Aorta (tissue), 5 donors: ENCODE measurements around the gene YWHAE. TPM values are rescaled to one million over a fixed set of nuclear protein-coding genes. Genes with fewer than 3 reads are reported as not detected.

Experiments used
- ATAC-seq: fragments of 200-7000 bp; cut with Tn5 transposase; one replicate; pipeline ENCODE4 v1.9.1; 2022; ENCODE audit warnings: moderate library complexity; ENCODE audit not compliant: low FRiP score
- DNase-seq, 2 donors: peaks; one replicate each; pipeline ENCODE4 v3.0.0-alpha.2; 2020
- H3K27ac ChIP-seq, 2 donors: one replicate each; pipeline ENCODE4 v1.5.1; 2013; ENCODE audit warnings: low read length in 2 of 2, mild to moderate bottlenecking in 2 of 2, moderate library complexity in 2 of 2, control low read depth in 1 of 2, inconsistent platforms in 1 of 2, low read depth in 1 of 2
- H3K27me3 ChIP-seq, 2 donors: one replicate each; pipeline ENCODE4 v1.6.1; 2013; ENCODE audit warnings: control low read depth in 1 of 2, low read length in 1 of 2, mild to moderate bottlenecking in 1 of 2, moderate library complexity in 1 of 2; ENCODE audit not compliant: insufficient read depth in 2 of 2, control insufficient read depth in 1 of 2
- H3K36me3 ChIP-seq, 2 donors: one replicate each; pipeline ENCODE4 v1.6.1; 2013; ENCODE audit warnings: control low read depth in 1 of 2, low read length in 1 of 2, mild to moderate bottlenecking in 1 of 2; ENCODE audit not compliant: insufficient read depth in 2 of 2, control insufficient read depth in 1 of 2
- H3K4me1 ChIP-seq, 2 donors: one replicate each; pipeline ENCODE4 v1.6.1; 2013; ENCODE audit warnings: low read length in 2 of 2, control low read depth in 1 of 2, mild to moderate bottlenecking in 1 of 2, moderate library complexity in 1 of 2; ENCODE audit not compliant: insufficient read depth in 2 of 2, control insufficient read depth in 1 of 2
- H3K4me3 ChIP-seq, 2 donors: one replicate each; pipeline ENCODE4 v1.5.1; 2013; ENCODE audit warnings: low read length in 2 of 2, control low read depth in 1 of 2, mild to moderate bottlenecking in 1 of 2
- H3K9me3 ChIP-seq: one replicate; pipeline ENCODE4 v1.6.1; 2013; ENCODE audit warnings: mild to moderate bottlenecking, low read length; ENCODE audit not compliant: control insufficient read depth
- WGBS, 2 donors: extraction: QIAGEN DNeasy Blood & Tissue Kit; methylation state at CpG; one replicate each; pipeline ENCODE4 v1.1.7; 2013; 5-methylcytosine and 5-hydroxymethylcytosine counted together
- intact Hi-C, 2 donors: fragments of 100-400 bp; cut with DNase I; formaldehyde crosslinking; loops; one replicate each; pipeline versions ENCODE4 v1.14.2 to v1.15.0; 2022
- polyA plus RNA-seq, 2 donors: library from polyadenylated mRNA; stranded (reverse); fragments of 200-250 nt; gene quantifications; one replicate each; pipeline ENCODE4 v1.2.3, GENCODE V29; 2013
- total RNA-seq, 2 donors: library from RNA; stranded (reverse); fragmentation: NEBNext Ultra II Directional; extraction: Animal tissue kit (Norgen Biotek cat#: 25700); gene quantifications; one replicate each; pipeline ENCODE4 v1.2.1, GENCODE V29; 2021
- donor health status: healthy with polysubstance abuse.
- donor health status: Bipolar disorder and iron deficiency.
- donor health status: DM: no; HTN: no; CAD: no.
- donor health status: DM: no; HTN: no; CAD: no.
- donor health status: DM: yes; HTN: yes; CAD: no.

Gene YWHAE
- total and polyA plus RNA-seq, 4 donors = 174 to 285 (median 248) TPM

DNA sequence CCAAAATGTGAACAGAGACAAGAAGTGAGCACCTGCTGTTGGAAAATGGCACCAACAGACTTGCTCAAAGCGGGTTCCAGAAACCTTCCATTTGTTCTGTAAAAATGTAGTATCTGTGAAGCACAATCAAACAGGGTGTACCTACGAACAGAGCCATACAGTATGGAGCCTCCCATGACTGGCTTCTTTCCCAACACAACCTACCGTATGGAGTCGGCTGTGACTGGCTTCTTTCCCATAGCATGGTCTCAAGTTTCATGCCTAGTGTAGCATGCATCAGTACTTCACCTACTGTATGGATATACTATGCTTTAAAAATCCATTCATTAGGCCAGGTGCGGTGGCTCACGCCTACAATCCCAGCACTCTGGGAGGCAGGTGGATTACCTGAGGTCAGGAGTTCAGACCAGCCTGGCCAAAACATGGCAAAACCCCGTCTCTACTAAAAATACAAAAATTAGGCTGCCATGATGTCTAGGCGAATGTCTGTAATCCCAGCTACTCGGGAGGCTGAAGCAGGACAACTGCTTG lies 26.2 kb downstream of the YWHAE start:
- WGBS, 2 donors = 51 to 55% methylated on average over 9 of the region's 9 CpGs
- intact Hi-C loops = no loop called here
- Histone ChIP-seq H3K27me3 (no peaks in the 10 kb centered on the region), H3K9me3 (no peaks in the 10 kb centered on the region), H3K36me3 (no peaks in the 10 kb centered on the region), H3K4me3 (no peak overlapping the region), H3K27ac (no peak overlapping the region), H3K4me1 (peaks cover 4 to 8% of the 10 kb centered on the region in 2 donors)
- ATAC-seq (no peak), DNase-seq (no peak)

DNA sequence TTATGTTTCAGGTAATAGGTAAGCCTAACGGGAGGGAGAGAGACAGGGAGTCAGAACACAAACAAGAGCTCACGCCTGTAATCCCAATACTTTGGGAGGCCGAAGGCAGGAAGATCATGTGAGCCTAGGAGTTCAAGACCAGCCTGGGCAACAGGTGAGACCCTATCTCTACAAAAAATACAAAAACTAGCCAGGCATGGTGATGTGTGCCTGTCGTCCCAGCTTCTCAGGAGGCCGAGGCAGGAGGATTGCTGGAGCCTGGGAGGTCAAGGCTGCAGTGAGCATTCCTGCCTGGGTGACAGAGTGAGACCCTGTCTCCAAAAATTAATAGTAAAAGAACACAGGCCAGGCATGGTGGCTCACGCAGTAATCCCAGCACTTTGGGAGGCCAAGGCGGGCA lies 27.4 kb downstream of the YWHAE start:
- Histone ChIP-seq H3K9me3 (no peaks in the 10 kb centered on the region), H3K36me3 (no peaks in the 10 kb centered on the region), H3K4me3 (no peak overlapping the region), H3K27ac (no peak overlapping the region), H3K4me1 (peaks cover 4 to 8% of the 10 kb centered on the region in 2 donors), H3K27me3 (no peaks in the 10 kb centered on the region)
- WGBS, 2 donors = 76 to 81% methylated on average over 7 of the region's 7 CpGs
- DNase-seq (peak in 1 of 2 donors; percentile 48), ATAC-seq (no peak)
- intact Hi-C loops = no loop called here

DNA sequence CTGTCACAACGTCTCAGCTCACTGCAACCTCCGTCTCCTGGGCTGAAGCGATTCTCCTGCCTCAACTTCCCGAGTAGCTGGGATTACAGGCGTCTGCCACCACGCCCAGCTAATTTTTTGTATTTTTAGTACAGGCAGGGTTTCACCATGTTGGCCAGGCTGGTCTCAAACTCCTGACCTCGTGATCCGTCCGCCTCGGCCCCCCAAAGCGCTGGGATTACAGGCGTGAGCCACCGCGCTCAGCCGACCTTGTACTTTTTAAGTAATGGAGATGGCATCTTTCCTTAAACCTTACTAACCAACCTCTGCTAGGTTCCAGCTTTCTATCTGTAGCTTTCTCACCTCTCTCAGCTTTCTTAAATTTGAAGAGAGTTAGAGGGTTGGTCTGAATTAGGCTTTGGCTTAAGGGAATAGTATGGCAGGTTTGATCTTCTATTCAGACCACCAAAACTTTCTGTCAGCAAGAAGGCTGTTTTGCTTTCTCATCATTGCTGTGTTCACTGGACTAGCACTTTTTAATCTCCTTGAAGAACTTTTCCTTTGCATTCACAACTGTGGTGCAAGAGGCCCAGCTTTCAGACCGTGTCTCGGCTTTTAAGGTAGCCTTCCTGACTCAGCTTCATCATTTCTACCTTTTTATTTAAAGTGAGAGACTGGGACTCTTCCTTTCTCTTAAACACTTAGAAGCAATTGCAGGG lies 28.0 kb downstream of the YWHAE start:
- DNase-seq = peak in 1 of 2 donors; percentile 36
- intact Hi-C loops = no loop called here
- Histone ChIP-seq H3K27me3 (no peaks in the 10 kb centered on the region), H3K27ac (no peak overlapping the region), H3K36me3 (no peaks in the 10 kb centered on the region), H3K9me3 (no peaks in the 10 kb centered on the region), H3K4me1 (peaks cover 4 to 8% of the 10 kb centered on the region in 2 donors), H3K4me3 (no peak overlapping the region)
- WGBS, 2 donors = 79 to 80% methylated on average over 17 of the region's 17 CpGs
- no peak for ATAC-seq

DNA sequence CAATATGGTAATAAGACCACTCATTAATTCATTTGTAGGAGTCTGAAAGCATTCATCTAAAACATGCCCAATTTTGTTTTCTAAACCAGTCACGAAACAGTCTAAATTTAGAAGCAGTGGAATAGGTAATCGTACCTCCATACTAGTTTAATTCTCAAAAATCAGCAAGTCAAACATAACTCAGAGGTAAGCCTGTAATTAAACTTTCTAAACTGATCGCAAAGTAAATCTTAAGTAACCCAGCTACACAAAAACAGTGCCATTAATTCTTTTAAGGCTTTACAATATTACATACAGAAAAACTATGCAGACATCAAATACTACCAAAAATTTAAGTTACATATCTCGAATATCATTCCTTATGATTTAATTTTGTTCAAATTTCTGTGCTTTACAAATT lies 31.4 kb downstream of the YWHAE start:
- Histone ChIP-seq H3K9me3 (no peaks in the 10 kb centered on the region), H3K36me3 (peaks cover 0 to under 1% of the 10 kb centered on the region in 2 donors), H3K4me3 (no peak overlapping the region), H3K27me3 (no peaks in the 10 kb centered on the region), H3K4me1 (peaks cover 2 to 5% of the 10 kb centered on the region in 2 donors), H3K27ac (no peak overlapping the region)
- DNase-seq (no peak), ATAC-seq (no peak)
- intact Hi-C loops = loop anchor here (5.0 kb wide), 4 partner anchors 84 to 149 kb away; partner anchors contain the start of genes CRK (in 1 of the 2), INPP5K (in 1 of the 2) and MYO1C (in 1 of the 2)
- 54 to 58% methylated on average over 4 of the region's 4 CpGs for WGBS, 2 donors

- intact Hi-C loops = loop anchor here (5.0 kb wide), 4 partner anchors 85 to 150 kb away; partner anchors contain the start of genes CRK (in 1 of the 2), INPP5K (in 1 of the 2) and MYO1C (in 1 of the 2)
- peaks cover 0 to 3% of the 10 kb centered on the region in 2 donors for H3K36me3 ChIP-seq
- peak overlapping the region in 1 of 2 donors; percentile 25 for H3K27ac ChIP-seq
- H3K4me1 ChIP-seq = peaks cover 2 to 5% of the 10 kb centered on the region in 2 donors
- H3K4me3 ChIP-seq = no peak overlapping the region
- peak in 1 of 2 donors; percentile 24 for DNase-seq
- ATAC-seq = no peak
- H3K9me3 ChIP-seq = no peaks in the 10 kb centered on the region
- whole genome bisulfite sequencing, 2 donors = 53 to 60% methylated on average over 5 of the region's 5 CpGs
- H3K27me3 ChIP-seq = no peaks in the 10 kb centered on the region
These were observed 32.7 kb downstream of the YWHAE start for GRCh38 chr17:1367351-1367745.

DNA sequence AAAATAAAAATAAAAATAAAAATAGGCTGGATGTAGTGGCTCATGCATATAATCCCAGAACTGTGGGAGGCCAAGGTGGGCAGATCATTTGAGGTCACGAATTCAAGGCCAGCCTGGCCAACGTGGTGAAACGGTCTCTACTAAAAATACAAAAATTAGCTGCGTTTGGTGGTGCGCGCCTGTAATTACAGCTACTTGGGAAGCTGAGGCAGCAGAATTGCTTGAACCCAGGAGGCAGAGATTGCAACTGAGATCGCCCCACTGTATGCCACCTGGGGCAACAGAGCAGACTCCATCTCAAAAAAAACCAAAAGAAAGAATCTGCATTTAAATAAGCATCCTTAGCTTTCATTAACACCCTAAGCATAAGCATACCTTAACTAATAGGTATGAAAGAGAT lies 33.8 kb downstream of the YWHAE start:
- Histone ChIP-seq H3K27me3 (no peaks in the 10 kb centered on the region), H3K4me1 (peaks cover 0 to 5% of the 10 kb centered on the region in 2 donors), H3K27ac (no peak overlapping the region), H3K36me3 (peaks cover 0 to 3% of the 10 kb centered on the region in 2 donors), H3K4me3 (no peak overlapping the region), H3K9me3 (no peaks in the 10 kb centered on the region)
- 72% methylated on average over 7 of the region's 7 CpGs for WGBS, 2 donors
- peak in 1 of 2 donors; percentile 36 for DNase-seq
- ATAC-seq = no peak
- intact Hi-C loops = loop anchor here (5.0 kb wide), 4 partner anchors 86 to 151 kb away; partner anchors contain the start of genes CRK (in 1 of the 2), INPP5K (in 1 of the 2) and MYO1C (in 1 of the 2)

GRCh38 chr17:1365445-1366039 lies 34.5 kb downstream of the YWHAE start:
- no peak overlapping the region for H3K4me3 ChIP-seq
- H3K27me3 ChIP-seq = no peaks in the 10 kb centered on the region
- peak; percentile 89 for ATAC-seq
- H3K4me1 ChIP-seq = peaks cover under 1 to 5% of the 10 kb centered on the region in 2 donors
- no peaks in the 10 kb centered on the region for H3K9me3 ChIP-seq
- H3K27ac ChIP-seq = no peak overlapping the region
- peak in 1 of 2 donors; percentile 61 for DNase-seq
- intact Hi-C loops = loop anchor here (5.0 kb wide), 4 partner anchors 87 to 152 kb away; partner anchors contain the start of genes CRK (in 1 of the 2), INPP5K (in 1 of the 2) and MYO1C (in 1 of the 2)
- H3K36me3 ChIP-seq = peaks cover 0 to 3% of the 10 kb centered on the region in 2 donors
- 6 to 8% methylated on average over 11 of the region's 11 CpGs for WGBS, 2 donors

- intact Hi-C loops = loop anchor here in 1 of 2 donors (5.0 kb wide), 1 partner anchor 154 kb away; the partner anchor contains the start of gene INPP5K
- DNase-seq = peak; percentile 27 to 66
- no peaks in the 10 kb centered on the region for H3K27me3 ChIP-seq
- 31 to 42% methylated on average over 3 of the region's 3 CpGs for WGBS, 2 donors
- peaks cover 1 to 2% of the 10 kb centered on the region in 2 donors for H3K4me1 ChIP-seq
- H3K9me3 ChIP-seq = no peaks in the 10 kb centered on the region
- peaks cover 3% of the 10 kb centered on the region in 2 donors for H3K36me3 ChIP-seq
- peak; percentile 69 for ATAC-seq
- H3K27ac ChIP-seq = no peak overlapping the region
- H3K4me3 ChIP-seq = no peak overlapping the region
These were observed 37.1 kb downstream of the YWHAE start for GRCh38 chr17:1362964-1363363.
